Esophagus (tissue), 2 donors: Measurements from ENCODE around the gene ITIH5. TPM values are rescaled to one million over a fixed set of nuclear protein-coding genes. Genes with fewer than 3 reads are reported as not detected.

ENCODE experiments used
- H3K27ac ChIP-seq, 2 donors: one replicate each; pipeline ENCODE4 v1.5.1; 2013; ENCODE audit warnings: low read depth in 2 of 2, mild to moderate bottlenecking in 2 of 2, inconsistent platforms in 1 of 2, low read length in 1 of 2, moderate library complexity in 1 of 2
- H3K27me3 ChIP-seq, 2 donors: one replicate each; pipeline ENCODE4 v1.6.1; 2013; ENCODE audit warnings: low read length in 2 of 2, control low read depth in 1 of 2, mild to moderate bottlenecking in 1 of 2; ENCODE audit not compliant: insufficient read depth in 2 of 2, control insufficient read depth in 1 of 2
- H3K36me3 ChIP-seq, 2 donors: one replicate each; pipeline ENCODE4 v1.6.1; 2013; ENCODE audit warnings: low read length in 1 of 2; ENCODE audit not compliant: control insufficient read depth in 2 of 2, insufficient read depth in 2 of 2
- H3K4me1 ChIP-seq, 2 donors: one replicate each; pipeline ENCODE4 v1.6.1; 2013; ENCODE audit warnings: low read length in 1 of 2; ENCODE audit not compliant: control insufficient read depth in 2 of 2, insufficient read depth in 2 of 2
- H3K4me3 ChIP-seq, 2 donors: one replicate each; pipeline ENCODE4 v1.5.1; 2013; ENCODE audit warnings: low read length in 2 of 2, mild to moderate bottlenecking in 2 of 2, low read depth in 1 of 2, moderate library complexity in 1 of 2
- H3K9me3 ChIP-seq, 2 donors: one replicate each; pipeline ENCODE4 v1.6.1; 2013; ENCODE audit warnings: mild to moderate bottlenecking in 2 of 2, low read depth in 1 of 2, low read length in 1 of 2, moderate library complexity in 1 of 2; ENCODE audit not compliant: control insufficient read depth in 2 of 2, insufficient read depth in 1 of 2
- WGBS, 2 donors: extraction: QIAGEN DNeasy Blood & Tissue Kit; methylation state at CpG; one replicate each; pipeline ENCODE4 v1.1.7; 2013; 5-methylcytosine and 5-hydroxymethylcytosine counted together
- polyA plus RNA-seq, 2 donors: library from polyadenylated mRNA; stranded (reverse); fragments of 200-250 nt; gene quantifications; one replicate each; pipeline ENCODE4 v1.2.3, GENCODE V29; 2013
- donor health status: healthy with polysubstance abuse.
- donor health status: Bipolar disorder and iron deficiency.

Gene ITIH5
- polyA plus RNA-seq, 2 donors = 2.6 to 4.4 TPM

DNA sequence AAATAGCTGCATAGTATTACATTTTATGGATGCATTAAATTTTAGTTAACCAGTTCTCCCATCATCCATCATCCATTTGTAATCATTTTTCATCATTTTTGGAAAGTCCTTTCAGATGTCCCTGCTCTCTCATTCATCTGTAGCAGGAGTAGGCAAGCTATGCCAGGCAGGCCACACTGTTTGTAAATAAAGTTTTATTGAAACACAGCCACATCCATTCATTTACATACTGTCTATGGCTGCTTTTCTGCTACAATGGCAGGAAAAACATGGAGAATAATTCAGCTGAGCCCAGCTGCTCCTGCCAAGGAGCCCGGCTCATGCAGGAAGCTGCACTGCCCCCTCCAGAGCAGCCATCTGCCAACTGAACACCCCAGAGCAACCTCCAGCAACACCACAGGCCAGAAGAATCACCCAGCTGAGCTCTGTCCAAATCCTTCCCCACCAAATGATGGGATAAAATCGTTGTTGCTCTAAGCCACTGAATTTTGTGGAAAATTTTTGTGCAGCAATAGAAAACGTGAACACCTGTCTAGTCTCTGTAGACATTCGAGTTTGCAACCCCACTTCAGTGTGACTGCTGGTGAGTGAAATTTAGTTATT lies 19.6 kb downstream of the ITIH5 start:
- no peaks in the 10 kb centered on the region for H3K4me1 ChIP-seq
- no peak overlapping the region for H3K27ac ChIP-seq
- H3K4me3 ChIP-seq = no peak overlapping the region
- no peaks in the 10 kb centered on the region for H3K27me3 ChIP-seq
- H3K36me3 ChIP-seq = no peaks in the 10 kb centered on the region
- 77 to 79% methylated on average over 4 of the region's 4 CpGs for WGBS, 2 donors
- H3K9me3 ChIP-seq = no peaks in the 10 kb centered on the region

DNA sequence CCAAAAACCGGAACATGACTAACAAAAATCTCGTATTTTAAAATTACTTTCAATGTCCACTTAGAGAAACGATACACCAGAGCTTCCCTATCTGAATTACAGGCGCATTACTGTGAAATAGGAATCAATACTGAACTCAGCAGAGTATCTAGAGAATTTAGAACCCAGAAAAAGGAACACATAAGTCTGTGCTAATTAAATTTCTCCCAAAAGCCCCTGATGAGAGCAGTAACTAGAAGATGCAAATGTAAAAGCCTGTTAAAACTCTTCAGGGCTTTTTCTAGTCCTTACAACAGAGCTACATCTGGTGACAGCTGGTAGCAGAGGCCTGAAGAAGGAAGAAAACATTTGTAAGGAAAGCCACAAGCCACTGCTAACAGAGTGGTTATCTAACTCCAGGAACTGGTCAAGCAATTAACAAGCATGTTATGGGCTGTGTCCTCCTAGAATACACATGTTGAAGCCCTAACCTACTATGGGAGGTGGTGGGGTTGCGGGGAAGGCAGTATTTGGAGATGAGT lies 24.2 kb downstream of the ITIH5 start:
- Histone ChIP-seq H3K9me3 (no peaks in the 10 kb centered on the region), H3K4me3 (no peak overlapping the region), H3K27me3 (no peaks in the 10 kb centered on the region), H3K36me3 (no peaks in the 10 kb centered on the region), H3K27ac (no peak overlapping the region), H3K4me1 (no peaks in the 10 kb centered on the region)
- WGBS, 2 donors = 72 to 88% methylated on average over 5 of the region's 5 CpGs

DNA sequence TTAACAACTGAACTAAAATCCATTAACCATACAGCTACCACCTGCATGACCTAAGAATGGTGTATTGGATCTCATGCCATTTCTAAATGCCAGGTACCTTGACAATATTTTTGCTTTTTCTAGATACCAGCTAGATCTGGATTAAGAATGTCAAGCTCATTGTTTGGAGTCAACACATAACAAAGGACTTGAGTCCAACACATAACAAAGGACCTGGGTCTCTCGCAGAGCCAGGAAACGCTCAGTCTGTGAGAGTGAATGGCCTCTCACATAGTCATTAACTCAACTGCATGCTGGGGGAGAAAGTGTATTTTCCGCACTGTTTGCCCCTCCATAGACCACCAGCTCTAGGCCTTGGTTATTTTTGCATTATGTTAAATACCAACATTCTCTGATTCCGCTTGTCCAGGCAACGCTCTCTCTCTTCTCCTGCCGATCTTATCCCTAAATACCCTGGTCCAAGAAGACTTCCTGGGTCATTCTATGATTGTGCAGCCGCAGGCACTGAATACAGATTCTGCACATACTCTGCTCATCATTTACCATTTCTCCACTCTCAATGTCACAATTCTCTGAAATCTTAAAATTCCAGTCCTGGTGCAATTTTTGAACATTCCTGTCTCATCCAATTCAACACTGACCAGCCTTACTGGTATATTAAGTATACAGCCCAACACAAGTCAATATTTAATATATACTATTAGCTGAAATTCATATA lies 31.2 kb downstream of the ITIH5 start:
- Histone ChIP-seq H3K4me3 (no peak overlapping the region), H3K27ac (no peak overlapping the region), H3K27me3 (no peaks in the 10 kb centered on the region), H3K4me1 (no peaks in the 10 kb centered on the region), H3K9me3 (no peaks in the 10 kb centered on the region), H3K36me3 (no peaks in the 10 kb centered on the region)
- 90 to 91% methylated on average over 7 of the region's 7 CpGs for WGBS, 2 donors

DNA sequence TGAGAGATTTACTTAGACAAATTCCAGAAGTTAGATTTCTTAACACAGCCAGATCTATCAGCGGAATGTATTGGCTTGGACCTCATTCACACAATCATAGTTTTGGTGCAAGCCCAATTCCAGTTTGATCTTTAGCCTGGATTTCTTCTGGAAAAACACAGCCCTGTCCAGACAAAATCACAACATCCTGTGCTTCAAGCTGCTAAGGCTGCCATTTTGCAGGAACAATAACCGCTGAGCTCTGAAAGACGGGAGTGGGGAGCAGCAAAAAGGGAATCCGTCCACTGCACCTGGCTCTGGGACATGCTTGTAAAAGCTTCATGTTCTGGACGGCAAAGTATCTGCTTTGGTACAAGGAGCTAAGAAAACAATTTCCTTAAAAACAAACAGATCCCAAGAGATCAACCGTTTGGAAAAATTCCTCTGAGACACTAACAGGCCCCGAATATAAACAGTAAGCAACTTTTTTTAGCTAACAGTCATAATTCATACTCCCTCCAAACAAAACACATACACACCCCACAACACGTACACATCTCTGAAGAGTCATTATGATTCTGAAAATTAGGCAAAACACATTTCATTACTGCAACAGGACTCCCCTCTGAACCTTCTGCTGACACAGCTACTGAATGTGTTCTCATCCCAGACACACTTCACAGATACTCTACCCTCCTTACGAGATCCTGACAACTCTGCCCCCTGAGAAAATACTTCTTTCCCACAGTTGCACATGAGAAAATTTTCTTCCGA lies 32.4 kb downstream of the ITIH5 start:
- Histone ChIP-seq H3K27ac (peak overlapping the region in 1 of 2 donors; percentile 4), H3K27me3 (no peaks in the 10 kb centered on the region), H3K9me3 (no peaks in the 10 kb centered on the region), H3K36me3 (no peaks in the 10 kb centered on the region), H3K4me3 (no peak overlapping the region), H3K4me1 (no peaks in the 10 kb centered on the region)
- 66 to 71% methylated on average over 10 of the region's 10 CpGs for WGBS, 2 donors

DNA sequence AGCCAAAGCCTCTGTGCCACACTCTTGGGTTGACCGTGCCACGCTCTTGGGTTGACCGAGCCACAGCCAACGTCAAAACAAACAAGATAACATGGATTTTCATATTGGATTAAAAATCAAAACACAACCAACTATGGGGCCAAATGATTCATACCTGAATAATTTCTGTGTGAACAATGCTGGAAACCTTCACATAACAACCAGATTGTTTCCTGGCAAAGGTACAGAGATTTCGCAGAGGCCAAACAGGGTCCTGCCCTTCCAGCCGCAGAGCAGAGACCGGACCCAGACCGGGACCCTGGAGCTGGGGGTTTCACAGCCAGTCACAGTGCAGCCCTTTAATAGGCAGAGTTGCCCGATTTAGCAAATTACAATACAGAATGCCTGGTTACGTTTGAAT lies 40.5 kb downstream of the ITIH5 start:
- Histone ChIP-seq H3K27ac (peak overlapping the region in 1 of 2 donors; percentile 40), H3K4me1 (no peaks in the 10 kb centered on the region), H3K36me3 (no peaks in the 10 kb centered on the region), H3K27me3 (no peaks in the 10 kb centered on the region), H3K4me3 (no peak overlapping the region), H3K9me3 (no peaks in the 10 kb centered on the region)
- 24 to 41% methylated on average over 10 of the region's 10 CpGs for WGBS, 2 donors

DNA sequence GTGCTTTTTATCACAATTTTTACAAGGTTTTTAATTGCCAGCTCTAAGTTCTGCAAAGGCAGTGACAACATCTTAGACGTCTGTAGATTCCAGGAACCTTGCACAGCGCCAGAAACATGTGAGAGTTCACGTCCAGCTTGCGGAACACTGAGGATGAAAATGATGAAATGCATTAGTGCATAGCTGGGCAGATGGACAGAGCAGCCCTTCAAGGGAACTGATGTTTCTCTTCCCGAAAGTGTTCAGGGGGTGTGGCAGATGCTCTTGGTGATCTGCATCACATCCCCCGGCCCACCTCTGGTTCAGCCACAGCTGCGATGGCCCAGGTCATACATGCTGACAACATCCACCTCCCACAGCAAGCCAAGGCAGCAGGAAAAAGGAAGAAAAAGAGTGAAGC lies 40.9 kb downstream of the ITIH5 start:
- H3K27me3 ChIP-seq = no peaks in the 10 kb centered on the region
- H3K4me3 ChIP-seq = no peak overlapping the region
- H3K27ac ChIP-seq = peak overlapping the region; percentile 40 to 50
- 57 to 66% methylated on average over 7 of the region's 7 CpGs for WGBS, 2 donors
- H3K9me3 ChIP-seq = no peaks in the 10 kb centered on the region
- no peaks in the 10 kb centered on the region for H3K36me3 ChIP-seq
- H3K4me1 ChIP-seq = no peaks in the 10 kb centered on the region

DNA sequence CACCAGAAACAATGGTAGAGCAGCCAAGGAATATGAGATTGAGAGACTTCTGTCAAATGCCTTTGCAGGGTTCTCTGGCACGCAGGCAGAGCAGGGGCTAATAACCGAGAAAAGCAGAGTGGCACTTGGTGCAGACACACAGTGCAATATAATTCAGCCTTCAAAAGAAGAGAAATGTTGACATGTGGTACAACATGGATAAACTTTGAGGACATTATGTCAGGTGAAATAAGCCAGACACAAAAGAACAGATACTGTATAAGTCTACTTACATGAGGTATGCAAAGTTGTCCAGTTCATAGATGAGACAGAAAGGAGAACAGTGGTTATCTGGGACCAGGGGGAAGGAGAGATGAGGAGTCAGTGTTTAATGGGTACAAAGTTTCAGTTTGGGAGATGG lies 41.8 kb downstream of the ITIH5 start:
- no peaks in the 10 kb centered on the region for H3K36me3 ChIP-seq
- H3K27me3 ChIP-seq = no peaks in the 10 kb centered on the region
- 96 to 100% methylated on average over 2 of the region's 2 CpGs for WGBS, 2 donors
- no peak overlapping the region for H3K4me3 ChIP-seq
- no peaks in the 10 kb centered on the region for H3K9me3 ChIP-seq
- no peaks in the 10 kb centered on the region for H3K4me1 ChIP-seq
- no peak overlapping the region for H3K27ac ChIP-seq

DNA sequence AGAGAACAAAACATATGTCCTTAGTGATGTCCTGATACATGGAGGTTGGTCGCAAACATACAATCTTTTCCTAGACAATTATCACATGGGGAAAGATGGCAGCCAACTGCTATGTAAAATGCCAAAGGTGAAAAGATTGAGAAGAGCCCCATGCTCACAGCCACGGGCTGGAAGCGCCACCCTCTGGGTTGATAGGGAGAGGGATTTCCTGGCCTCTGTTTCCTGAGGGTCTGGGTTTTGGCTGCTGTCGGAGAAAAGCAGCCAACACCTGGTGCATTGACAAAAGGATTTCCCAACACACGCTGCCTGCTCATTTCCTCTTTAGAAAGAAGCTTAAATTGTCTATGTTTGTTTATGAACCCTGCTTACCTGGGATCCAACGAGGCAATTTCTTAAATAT lies 43.8 kb downstream of the ITIH5 start:
- Histone ChIP-seq H3K27me3 (no peaks in the 10 kb centered on the region), H3K4me3 (no peak overlapping the region), H3K36me3 (no peaks in the 10 kb centered on the region), H3K4me1 (no peaks in the 10 kb centered on the region), H3K27ac (no peak overlapping the region), H3K9me3 (no peaks in the 10 kb centered on the region)
- 39 to 52% methylated on average over 6 of the region's 6 CpGs for WGBS, 2 donors

DNA sequence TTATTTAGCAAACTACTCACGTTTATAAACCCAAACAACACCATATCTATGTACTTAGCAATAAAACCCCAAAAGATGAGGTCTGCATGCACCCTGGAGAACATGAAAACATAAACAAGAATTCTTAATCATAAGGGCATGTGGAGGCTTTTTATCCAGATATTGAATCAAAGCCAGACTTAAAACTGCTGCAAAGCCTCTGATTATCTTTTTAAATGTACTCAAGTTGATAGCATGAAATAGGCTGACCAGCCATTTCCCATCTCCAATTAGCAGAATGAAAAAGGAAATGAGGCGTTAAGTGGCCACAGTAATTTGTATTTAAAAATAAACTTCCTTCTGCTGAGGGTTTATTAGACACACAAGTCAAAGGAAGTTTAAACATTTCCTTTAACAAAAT lies 48.3 kb downstream of the ITIH5 start:
- 39 to 42% methylated on average over 2 of the region's 2 CpGs for WGBS, 2 donors
- Histone ChIP-seq H3K9me3 (no peaks in the 10 kb centered on the region), H3K27ac (no peak overlapping the region), H3K4me3 (no peak overlapping the region), H3K27me3 (no peaks in the 10 kb centered on the region), H3K4me1 (no peaks in the 10 kb centered on the region), H3K36me3 (no peaks in the 10 kb centered on the region)
